Measurements from ENCODE around the gene TMPRSS12. TPM values are rescaled to one million over a fixed set of nuclear protein-coding genes. Genes with fewer than 3 reads are reported as not detected.
"Not testable (repeated sequence)": the region's sequence is repeated elsewhere in the genome, so short reads cannot be mapped to it uniquely, and the experiment has no call there.

Gene TMPRSS12
- total RNA-seq, 1 donor from 2014 or later: not detected

GRCh38 chr12:50845021-50845647 lies 2.4 kb downstream of the TMPRSS12 start:
- Mint-ChIP-seq H3K9me3 (ENCODE audit: low read depth) (peaks cover 7% of the 10 kb centered on the region), H3K27ac (no peak overlapping the region), H3K36me3 (ENCODE audit: insufficient read depth) (no peaks in the 10 kb centered on the region), H3K4me1 (ENCODE audit: low read depth) (peaks cover 6% of the 10 kb centered on the region), H3K27me3 (no peaks in the 10 kb centered on the region), H3K4me3 (ENCODE audit: low read depth) (no peak overlapping the region)
- DNase-seq (ENCODE audit: low spot score, unreplicated experiment): no peak
- TF ChIP-seq, protein P1, sequence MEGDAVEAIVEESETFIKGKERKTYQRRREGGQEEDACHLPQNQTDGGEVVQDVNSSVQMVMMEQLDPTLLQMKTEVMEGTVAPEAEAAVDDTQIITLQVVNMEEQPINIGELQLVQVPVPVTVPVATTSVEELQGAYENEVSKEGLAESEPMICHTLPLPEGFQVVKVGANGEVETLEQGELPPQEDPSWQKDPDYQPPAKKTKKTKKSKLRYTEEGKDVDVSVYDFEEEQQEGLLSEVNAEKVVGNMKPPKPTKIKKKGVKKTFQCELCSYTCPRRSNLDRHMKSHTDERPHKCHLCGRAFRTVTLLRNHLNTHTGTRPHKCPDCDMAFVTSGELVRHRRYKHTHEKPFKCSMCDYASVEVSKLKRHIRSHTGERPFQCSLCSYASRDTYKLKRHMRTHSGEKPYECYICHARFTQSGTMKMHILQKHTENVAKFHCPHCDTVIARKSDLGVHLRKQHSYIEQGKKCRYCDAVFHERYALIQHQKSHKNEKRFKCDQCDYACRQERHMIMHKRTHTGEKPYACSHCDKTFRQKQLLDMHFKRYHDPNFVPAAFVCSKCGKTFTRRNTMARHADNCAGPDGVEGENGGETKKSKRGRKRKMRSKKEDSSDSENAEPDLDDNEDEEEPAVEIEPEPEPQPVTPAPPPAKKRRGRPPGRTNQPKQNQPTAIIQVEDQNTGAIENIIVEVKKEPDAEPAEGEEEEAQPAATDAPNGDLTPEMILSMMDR (IDR thresholded peaks at IDR 0.05; ENCODE audit: unreplicated experiment): no peak

DNA sequence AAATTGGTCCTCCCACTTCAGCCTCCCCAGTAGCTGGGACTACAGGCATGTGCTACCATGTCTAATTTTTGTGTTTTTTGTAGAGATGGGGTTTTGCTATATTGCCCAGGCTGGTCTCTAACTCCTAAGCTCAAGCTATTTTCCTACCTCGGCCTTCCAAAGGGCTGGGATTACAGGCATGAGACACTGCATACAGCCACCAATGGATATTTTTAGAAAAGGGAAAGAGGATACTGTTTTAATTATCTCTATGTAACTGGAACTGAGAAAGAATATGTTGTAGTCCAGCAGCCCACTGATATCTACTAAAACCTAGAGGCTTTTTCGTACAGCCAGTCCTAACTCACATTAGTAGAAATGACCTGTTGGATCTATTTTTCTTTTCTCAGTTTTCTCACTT lies 6.2 kb downstream of the TMPRSS12 start:
- Mint-ChIP-seq H3K27me3 (no peaks in the 10 kb centered on the region), H3K27ac (no peak overlapping the region), H3K4me1 (ENCODE audit: low read depth) (no peaks in the 10 kb centered on the region), H3K36me3 (ENCODE audit: insufficient read depth) (no peaks in the 10 kb centered on the region), H3K9me3 (ENCODE audit: low read depth) (no peaks in the 10 kb centered on the region), H3K4me3 (ENCODE audit: low read depth) (no peak overlapping the region)
- TF ChIP-seq, protein P1 (IDR thresholded peaks at IDR 0.05; ENCODE audit: unreplicated experiment): no peak
- DNase-seq (ENCODE audit: low spot score, unreplicated experiment): no peak

- not testable (repeated sequence) for H3K4me3 Mint-ChIP-seq (ENCODE audit: low read depth); H3K27ac Mint-ChIP-seq; DNase-seq (ENCODE audit: low spot score, unreplicated experiment); H3K36me3 Mint-ChIP-seq (ENCODE audit: insufficient read depth); H3K9me3 Mint-ChIP-seq (ENCODE audit: low read depth); H3K27me3 Mint-ChIP-seq; H3K4me1 Mint-ChIP-seq (ENCODE audit: low read depth)
Measured at GRCh38 chr12:50855218-50855617, 12.5 kb downstream of the TMPRSS12 start.

GRCh38 chr12:50855679-50856078 lies 13.0 kb downstream of the TMPRSS12 start:
- H3K4me1 Mint-ChIP-seq (ENCODE audit: low read depth); H3K4me3 Mint-ChIP-seq (ENCODE audit: low read depth); H3K27me3 Mint-ChIP-seq; H3K27ac Mint-ChIP-seq; H3K36me3 Mint-ChIP-seq (ENCODE audit: insufficient read depth); DNase-seq (ENCODE audit: low spot score, unreplicated experiment); H3K9me3 Mint-ChIP-seq (ENCODE audit: low read depth): not testable (repeated sequence)

- no peaks in the 10 kb centered on the region for H3K27me3 Mint-ChIP-seq
- no peaks in the 10 kb centered on the region for H3K4me1 Mint-ChIP-seq (ENCODE audit: low read depth)
- no peak overlapping the region for H3K4me3 Mint-ChIP-seq (ENCODE audit: low read depth)
- no peak for DNase-seq (ENCODE audit: low spot score, unreplicated experiment)
- H3K36me3 Mint-ChIP-seq (ENCODE audit: insufficient read depth): no peaks in the 10 kb centered on the region
- H3K27ac Mint-ChIP-seq: no peak overlapping the region
- TF ChIP-seq, protein P1 (IDR thresholded peaks at IDR 0.05; ENCODE audit: unreplicated experiment): no peak
- peaks cover 4% of the 10 kb centered on the region for H3K9me3 Mint-ChIP-seq (ENCODE audit: low read depth)
Measured at GRCh38 chr12:50859621-50860310, 17.0 kb downstream of the TMPRSS12 start.

GRCh38 chr12:50862316-50862715 lies 19.6 kb downstream of the TMPRSS12 start:
- TF ChIP-seq, protein P1 (IDR thresholded peaks at IDR 0.05; ENCODE audit: unreplicated experiment): no peak
- H3K4me3 Mint-ChIP-seq (ENCODE audit: low read depth): no peak overlapping the region
- no peak overlapping the region for H3K27ac Mint-ChIP-seq
- peaks cover 14% of the 10 kb centered on the region for H3K9me3 Mint-ChIP-seq (ENCODE audit: low read depth)
- no peaks in the 10 kb centered on the region for H3K4me1 Mint-ChIP-seq (ENCODE audit: low read depth)
- no peak for DNase-seq (ENCODE audit: low spot score, unreplicated experiment)
- H3K27me3 Mint-ChIP-seq: no peaks in the 10 kb centered on the region
- H3K36me3 Mint-ChIP-seq (ENCODE audit: insufficient read depth): peaks cover 2% of the 10 kb centered on the region

Data from progenitor cell of endocrine pancreas (in vitro differentiated cells).